SU-DHL-6 (cell line): ENCODE measurements around the gene EIF4E.

ENCODE experiments used
- H2AFZ ChIP-seq: fragments of 200-600 bp; sonication (generic); 2 replicates; pipeline ENCODE4 v1.6.1; 2014; ENCODE audit warnings: low read depth, mild to moderate bottlenecking, moderate library complexity, mixed read lengths, antibody characterized with exemption, low read length; ENCODE audit not compliant: severe bottlenecking
- H3F3A ChIP-seq: fragments of 200-600 bp; shearing (Covaris generic); 2 replicates; pipeline ENCODE4 v1.6.0; 2016; ENCODE audit warnings: antibody characterized with exemption, mild to moderate bottlenecking; ENCODE audit not compliant: insufficient read depth
- H3K27ac ChIP-seq: fragments of 200-600 bp; sonication (generic); 2 replicates; pipeline ENCODE4 v1.5.1; 2016; ENCODE audit warnings: low read depth, mild to moderate bottlenecking, low read length, moderate library complexity, mixed read lengths
- H3K27me3 ChIP-seq: fragments of 200-600 bp; sonication (generic), shearing (Covaris generic); 2 replicates; pipeline ENCODE4 v1.6.0; 2014; ENCODE audit warnings: mild to moderate bottlenecking, low read length
- H3K36me3 ChIP-seq: fragments of 200-600 bp; sonication (generic); 2 replicates; pipeline ENCODE4 v1.6.1; 2014; ENCODE audit warnings: mild to moderate bottlenecking, low read length, mixed read lengths
- H3K4me2 ChIP-seq: fragments of 300-600, 200-600 bp; shearing (Covaris generic), sonication (generic); 2 replicates; pipeline ENCODE4 v1.6.0; 2014; ENCODE audit warnings: low read length, low read depth, mild to moderate bottlenecking; ENCODE audit not compliant: poor library complexity, severe bottlenecking
- H3K4me3 ChIP-seq: fragments of 200-600 bp; sonication (generic); 2 replicates; pipeline ENCODE4 v1.5.1; 2014; ENCODE audit warnings: antibody characterized with exemption, low read length, mild to moderate bottlenecking, mixed read lengths; ENCODE audit not compliant: insufficient read depth, poor library complexity, severe bottlenecking
- H3K79me2 ChIP-seq: fragments of 200-600 bp; sonication (generic); 2 replicates; pipeline ENCODE4 v1.6.1; 2014; ENCODE audit warnings: mild to moderate bottlenecking, low read length, moderate library complexity; ENCODE audit not compliant: insufficient read depth
- H3K9ac ChIP-seq: fragments of 200-600 bp; sonication (generic); 2 replicates; pipeline ENCODE4 v1.7.0; 2014; ENCODE audit warnings: mild to moderate bottlenecking, low read length
- H3K9me2 ChIP-seq: fragments of 200-600 bp; sonication (generic); replicated peaks from 2 replicates; pipeline ENCODE4 v1.6.1; 2014; ENCODE audit warnings: low read length; ENCODE audit not compliant: insufficient read depth
- H3K9me3 ChIP-seq: fragments of 200-600 bp; sonication (generic); 2 replicates; pipeline ENCODE4 v1.6.1; 2014; ENCODE audit warnings: low read length, mixed read lengths; ENCODE audit not compliant: insufficient read depth
- H4K20me1 ChIP-seq: fragments of 200-600 bp; sonication (generic); 2 replicates; pipeline ENCODE4 v1.6.1; 2014; ENCODE audit warnings: low read depth, mild to moderate bottlenecking, antibody characterized with exemption, low read length, moderate library complexity, mixed read lengths
- CTCF ChIP-seq: fragments of 200-600 bp; sonication (generic); IDR thresholded peaks from one replicate; pipeline ENCODE4 v1.5.1; 2017; ENCODE audit warnings: antibody characterized with exemption, mild to moderate bottlenecking, low read length, moderate library complexity; ENCODE audit not compliant: insufficient read depth, poor library complexity, severe bottlenecking
- EZH2phosphoT487 ChIP-seq: fragments of 200-600 bp; sonication (generic), shearing (Covaris generic); conservative IDR thresholded peaks from 2 replicates; pipeline ENCODE4 v1.6.1; 2018; ENCODE audit warnings: mild to moderate bottlenecking, antibody characterized with exemption, low read length, moderate library complexity, mixed read lengths

The EIF4E gene

GRCh38 chr4:98865059-98865458 is 63.9 kb downstream of the EIF4E start:
- no peaks in the 10 kb centered on the region for H3K27me3 ChIP-seq
- no peak overlapping the region for H3K27ac ChIP-seq
- TF ChIP-seq EZH2phosphoT487 (no peak), CTCF (no peak)

GRCh38 chr4:98864560-98864959 is 64.4 kb downstream of the EIF4E start:
- no peaks in the 10 kb centered on the region for H3K36me3 ChIP-seq
- no peaks in the 10 kb centered on the region for H3K9me2 ChIP-seq
- H3K4me2 ChIP-seq: no peak overlapping the region
- no peak overlapping the region for H3K4me3 ChIP-seq
- H3K79me2 ChIP-seq: no peaks in the 10 kb centered on the region
- H4K20me1 ChIP-seq: no peaks in the 10 kb centered on the region
- no peaks in the 10 kb centered on the region for H3K9me3 ChIP-seq
- no peak overlapping the region for H2AFZ ChIP-seq
- no peak overlapping the region for H3K9ac ChIP-seq
- H3F3A ChIP-seq: no peaks in the 10 kb centered on the region
- no peak for TF ChIP-seq CTCF
- TF ChIP-seq EZH2phosphoT487: no peak
- no peak overlapping the region for H3K27ac ChIP-seq
- H3K27me3 ChIP-seq: no peaks in the 10 kb centered on the region

More at GRCh38 chr4:98865059-98865458, 63.9 kb downstream of the EIF4E start:
- Histone ChIP-seq H3K79me2 (no peaks in the 10 kb centered on the region), H3K36me3 (no peaks in the 10 kb centered on the region), H3F3A (no peaks in the 10 kb centered on the region), H3K9me3 (no peaks in the 10 kb centered on the region), H3K4me2 (no peak overlapping the region), H2AFZ (no peak overlapping the region), H3K4me3 (no peak overlapping the region), H3K9me2 (no peaks in the 10 kb centered on the region), H4K20me1 (no peaks in the 10 kb centered on the region), H3K9ac (no peak overlapping the region)

- Histone ChIP-seq H2AFZ (no peak overlapping the region), H3K9me3 (no peaks in the 10 kb centered on the region), H3K9ac (no peak overlapping the region), H4K20me1 (no peaks in the 10 kb centered on the region), H3K27me3 (no peaks in the 10 kb centered on the region), H3F3A (no peaks in the 10 kb centered on the region), H3K27ac (no peak overlapping the region), H3K36me3 (no peaks in the 10 kb centered on the region), H3K9me2 (no peaks in the 10 kb centered on the region), H3K79me2 (no peaks in the 10 kb centered on the region), H3K4me3 (no peak overlapping the region), H3K4me2 (no peak overlapping the region)
- TF ChIP-seq EZH2phosphoT487 (no peak), CTCF (no peak)
These were observed 66.6 kb downstream of the EIF4E start for GRCh38 chr4:98862371-98862770.
